Stimulated activated CD8-positive, alpha-beta memory T cell treated with anti-CD3 and anti-CD28 coated beads, Interleukin-4, amount 100 ng/mL, for 24 hours (primary cell): ENCODE data around the gene PTPRN2.
"Not testable (repeated sequence)": the region's sequence is repeated elsewhere in the genome, so short reads cannot be mapped to it uniquely, and the experiment has no call there.

ENCODE experiments used
- DNase-seq: peaks from one replicate; pipeline ENCODE4 v3.0.0-alpha.2; 2020; ENCODE audit warnings: low read depth

Gene PTPRN2

GRCh38 chr7:158468181-158468580 lies 119.4 kb downstream of the PTPRN2 start:
- no peak for DNase-seq

GRCh38 chr7:158467562-158467961 lies 120.1 kb downstream of the PTPRN2 start:
- no peak for DNase-seq

DNA sequence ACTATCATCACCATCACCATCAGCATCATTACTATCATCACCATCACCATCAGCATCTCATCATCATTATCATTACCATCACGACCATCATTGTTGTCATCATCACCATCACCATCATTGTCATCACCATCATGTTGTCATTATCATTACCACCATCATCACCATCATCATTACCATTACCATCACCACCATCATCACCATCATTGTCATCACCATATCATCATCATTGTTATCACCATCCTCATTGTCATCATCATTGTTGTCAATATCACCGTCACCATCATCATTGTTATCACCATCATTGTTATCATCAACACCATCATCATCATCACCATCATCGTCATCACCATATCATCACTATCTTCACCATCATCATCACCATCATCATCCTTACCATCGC lies 124.3 kb downstream of the PTPRN2 start:
- no peak for DNase-seq

DNA sequence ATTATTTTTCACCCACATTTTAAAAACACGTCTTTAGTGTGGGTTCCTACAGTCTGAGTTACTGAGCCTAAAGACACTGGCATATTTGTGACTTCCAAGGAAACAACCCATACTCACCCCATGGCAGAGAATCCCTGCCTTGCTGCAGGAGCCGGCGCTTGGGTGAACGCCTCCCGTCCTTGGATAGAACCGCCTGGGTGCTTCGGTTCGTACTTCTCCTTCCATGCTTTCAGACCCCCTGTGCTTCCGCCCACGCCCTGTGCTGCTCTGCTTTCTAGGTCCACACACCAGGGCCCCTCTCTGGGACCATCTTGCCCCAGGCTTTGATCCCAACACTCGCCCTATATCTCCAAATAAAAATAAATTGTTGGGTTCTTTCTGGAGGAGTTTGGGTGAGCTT lies 125.8 kb downstream of the PTPRN2 start:
- DNase-seq = no peak

GRCh38 chr7:158460665-158461064 lies 127.0 kb downstream of the PTPRN2 start:
- DNase-seq = no peak

- DNase-seq = no peak
Observed at GRCh38 chr7:158458716-158459282, 128.8 kb downstream of the PTPRN2 start.

- no peak for DNase-seq
Observed at GRCh38 chr7:158458096-158458495, 129.5 kb downstream of the PTPRN2 start.

- not testable (repeated sequence) for DNase-seq
Observed at GRCh38 chr7:158457586-158457985, 130.0 kb downstream of the PTPRN2 start.

DNA sequence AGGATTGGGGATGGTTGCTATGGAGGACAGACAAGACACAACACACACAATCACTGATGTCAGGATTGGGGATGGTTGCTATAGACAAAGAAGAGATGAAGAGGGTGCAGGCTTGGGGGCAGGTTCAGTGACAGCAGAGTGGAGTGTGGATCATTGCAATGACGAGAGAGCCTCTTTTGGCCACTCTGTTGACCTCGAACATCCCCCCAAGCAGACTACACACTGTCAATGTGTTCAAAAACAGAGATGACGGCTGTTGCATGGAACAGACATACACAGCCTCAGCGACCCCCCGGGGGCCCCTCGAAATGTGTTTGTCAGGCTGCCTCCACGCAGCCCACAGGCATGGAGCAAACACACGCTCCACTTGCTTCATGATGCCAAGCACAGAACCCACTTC lies 133.0 kb downstream of the PTPRN2 start:
- DNase-seq = no peak

- DNase-seq = no peak
Observed at GRCh38 chr7:158453663-158454062, 134.0 kb downstream of the PTPRN2 start.

- no peak for DNase-seq
Observed at GRCh38 chr7:158452331-158452730, 135.3 kb downstream of the PTPRN2 start.

GRCh38 chr7:158450476-158451124 lies 137.0 kb downstream of the PTPRN2 start:
- DNase-seq = no peak

- no peak for DNase-seq
Observed at GRCh38 chr7:158449942-158450341, 137.7 kb downstream of the PTPRN2 start.

DNA sequence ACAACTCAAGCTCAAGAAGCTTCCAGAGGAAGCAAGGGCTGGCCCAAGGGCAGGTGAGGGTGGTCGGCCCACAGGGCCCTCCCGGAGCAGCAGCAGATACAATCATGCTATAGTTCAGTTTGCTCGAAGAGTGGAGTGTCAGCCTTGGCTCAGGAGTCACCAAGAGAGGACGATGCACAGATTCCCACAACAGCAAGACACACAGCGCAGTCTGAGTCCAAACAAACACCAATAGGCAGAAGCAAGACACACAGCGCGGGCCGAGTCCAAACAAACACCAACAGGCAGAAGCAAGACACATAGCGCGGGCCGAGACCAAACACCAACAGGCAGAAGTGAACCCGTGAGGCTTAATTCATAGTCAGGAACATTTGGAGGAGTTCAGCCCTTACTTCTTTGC lies 138.4 kb downstream of the PTPRN2 start:
- DNase-seq = no peak

DNA sequence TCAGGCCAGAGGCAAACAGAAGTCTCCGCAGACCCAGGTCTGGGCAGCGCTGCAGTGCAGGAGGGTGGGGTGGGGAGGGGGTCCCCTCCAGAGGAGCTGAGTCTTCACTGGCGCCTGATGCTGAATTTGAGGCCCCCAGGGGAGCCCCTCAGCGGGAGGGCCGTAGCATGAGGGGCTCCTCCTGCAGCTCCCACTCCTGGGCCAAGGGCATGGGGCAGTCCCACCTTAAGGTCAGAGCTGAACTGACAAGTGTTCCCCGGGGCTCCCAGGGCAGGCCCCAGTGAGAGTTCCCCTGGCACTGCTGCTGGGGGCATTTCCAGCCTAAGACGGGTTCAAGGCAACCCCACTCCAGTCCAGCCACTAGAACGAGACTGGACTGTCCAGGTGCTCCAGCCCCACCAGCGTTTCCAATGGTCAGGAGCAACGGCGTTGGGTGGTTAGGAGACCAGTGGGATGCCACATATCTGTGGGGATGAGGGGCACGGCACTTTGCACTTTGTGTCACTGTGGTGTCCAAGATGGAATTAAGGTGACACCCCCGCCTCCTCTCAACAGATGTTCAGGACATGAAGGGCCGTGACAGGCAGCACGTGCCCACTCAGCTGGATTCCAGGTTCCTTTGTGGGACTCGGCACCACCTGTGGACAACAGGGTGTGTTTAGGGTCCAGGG lies 139.1 kb downstream of the PTPRN2 start:
- no peak for DNase-seq

DNA sequence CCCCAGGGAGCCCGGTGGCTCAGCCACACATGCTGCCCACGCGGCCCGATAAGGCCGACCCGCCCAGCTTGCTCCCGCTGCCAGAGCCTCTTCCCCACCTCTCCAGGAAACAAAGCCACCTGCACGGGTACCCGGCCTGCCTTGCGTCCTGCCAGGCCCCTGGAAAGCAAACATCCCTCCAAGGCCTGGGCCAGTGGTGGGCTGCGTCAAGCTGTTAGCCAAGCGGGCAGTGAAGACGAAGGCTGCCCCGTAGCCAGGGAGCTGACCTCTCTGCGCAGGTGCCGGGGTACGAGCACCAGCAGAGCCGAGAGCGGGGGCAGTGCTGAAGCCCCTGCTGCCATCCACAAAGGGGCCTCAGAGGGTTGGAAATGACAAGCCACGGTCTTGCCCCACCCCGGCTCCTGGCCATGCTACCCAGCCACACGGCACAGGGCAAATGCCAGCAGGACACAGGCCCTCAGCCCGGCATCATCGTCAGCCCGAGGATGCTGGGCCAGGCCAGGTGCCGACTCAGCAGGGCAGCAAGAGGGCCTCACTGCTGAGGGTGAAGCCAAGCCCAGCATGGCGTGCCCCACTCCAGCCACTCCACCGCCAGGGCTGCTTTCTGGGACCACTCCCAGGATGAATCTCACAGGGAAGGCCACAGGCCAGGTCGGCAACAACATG lies 140.0 kb downstream of the PTPRN2 start:
- no peak for DNase-seq

DNA sequence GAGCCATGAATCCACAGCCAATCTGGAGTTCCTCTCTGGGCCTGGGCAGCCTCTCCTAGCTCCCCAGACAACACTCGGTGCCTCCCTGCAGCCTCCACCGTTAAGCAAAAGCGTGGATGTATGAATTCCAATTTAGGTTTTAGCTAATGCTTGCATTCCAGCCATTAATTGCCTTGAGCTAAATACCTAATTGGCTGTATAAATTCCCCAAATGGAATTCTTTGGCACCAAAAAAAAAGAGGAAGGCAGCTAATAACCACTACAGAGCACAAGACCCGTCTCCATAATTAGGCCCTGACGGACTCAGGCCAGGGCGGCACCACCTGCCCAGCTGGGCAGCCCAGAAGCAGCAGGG lies 140.5 kb downstream of the PTPRN2 start:
- no peak for DNase-seq

GRCh38 chr7:158446706-158447105 lies 140.9 kb downstream of the PTPRN2 start:
- DNase-seq = no peak

GRCh38 chr7:158446281-158446680 lies 141.3 kb downstream of the PTPRN2 start:
- no peak for DNase-seq

- no peak for DNase-seq
Observed at GRCh38 chr7:158445421-158446175, 142.0 kb downstream of the PTPRN2 start.

GRCh38 chr7:158444501-158445420 lies 142.9 kb downstream of the PTPRN2 start:
- DNase-seq = no peak
